Measurements from ENCODE around the gene TPCN2. TPM values are rescaled to one million over a fixed set of nuclear protein-coding genes. Genes with fewer than 3 reads are reported as not detected.

The TPCN2 gene
- total and polyA plus RNA-seq, 9 of the 15 experiments (the other 6 are each of a cell fraction or from before 2014, with no cell fraction given), result 0.66 to 10.2 (median 4.6) TPM

GRCh38 chr11:69003866-69004367 is 44.8 kb upstream of the TPCN2 start:
- Histone ChIP-seq H3K9me1 (ENCODE audit: control insufficient read depth, insufficient read depth, low read length) (peaks cover 3% of the 10 kb centered on the region), H3K27ac (ENCODE audit: extremely low read depth, low read depth, low read length) (no peak overlapping the region), H3K9me3 (replicated peaks; ENCODE audit: control insufficient read depth, insufficient read depth, low read depth, low read length) (no peaks in the 10 kb centered on the region), H3K27me3 (ENCODE audit: control insufficient read depth in 2 of 2, insufficient read depth in 2 of 2, low read length in 2 of 2) (peaks cover 80 to 98% of the 10 kb centered on the region in 2 experiments), H3K4me1 (replicated peaks in 1 of 2; ENCODE audit: control insufficient read depth in 2 of 2, insufficient read depth in 2 of 2, low read length in 2 of 2) (peaks cover 0 to 21% of the 10 kb centered on the region in 2 experiments; a peak in 2 of 5 replicates), H3K4me2 (ENCODE audit: insufficient read depth, low read length) (no peak overlapping the region), H3K9ac (ENCODE audit: insufficient read depth in 1 of 2, low read depth in 2 of 2, low read length in 2 of 2) (peak overlapping the region in 1 of 2 experiments; percentile 26; a peak in 1 of 4 replicates), H3K4me3 (no peak overlapping the region), H3K36me3 (ENCODE audit: control insufficient read depth, insufficient read depth, low read length) (no peaks in the 10 kb centered on the region), H2AFZ (ENCODE audit: low read depth, low read length) (no peak overlapping the region), H4K20me1 (replicated peaks; ENCODE audit: control insufficient read depth, insufficient read depth, low read length) (peaks cover 10% of the 10 kb centered on the region), H3K79me2 (ENCODE audit: control insufficient read depth, insufficient read depth, low read length) (no peaks in the 10 kb centered on the region)
- TF ChIP-seq LCOR (CRISPR knock-in tag; IDR thresholded peaks at IDR 0.05) (no peak), MEIS2 (IDR thresholded peaks at IDR 0.05; ENCODE audit: partially characterized antibody) (no peak), E2F5 (CRISPR knock-in tag; IDR thresholded peaks at IDR 0.05) (no peak), CLOCK (CRISPR knock-in tag; IDR thresholded peaks at IDR 0.05; ENCODE audit: borderline replicate concordance) (no peak), PRPF4 (IDR thresholded peaks at IDR 0.05; ENCODE audit: insufficient read depth, low read depth, low read length, poor library complexity, severe bottlenecking) (no peak), ZNF444 (CRISPR knock-in tag; IDR thresholded peaks at IDR 0.05) (no peak), ARID1B (IDR thresholded peaks at IDR 0.05) (no peak), HMBOX1 (IDR thresholded peaks at IDR 0.05) (no peak), THRAP3 (IDR thresholded peaks at IDR 0.05; ENCODE audit: borderline replicate concordance) (no peak), ZNF668 (CRISPR knock-in tag; IDR thresholded peaks at IDR 0.05) (no peak), HCFC1 (IDR thresholded peaks at IDR 0.05; ENCODE audit: low read depth, low read length) (no peak), PHB (CRISPR knock-in tag; IDR thresholded peaks at IDR 0.05) (no peak), MIER1 (IDR thresholded peaks at IDR 0.05; ENCODE audit: low read depth) (no peak), FOS (IDR thresholded peaks at IDR 0.05; ENCODE audit: extremely low read depth, insufficient read length) (no peak), MEF2D (tag; conservative IDR thresholded peaks at IDR 0.05; ENCODE audit: low read depth) (no peak)
- TF ChIP-seq, protein P1, sequence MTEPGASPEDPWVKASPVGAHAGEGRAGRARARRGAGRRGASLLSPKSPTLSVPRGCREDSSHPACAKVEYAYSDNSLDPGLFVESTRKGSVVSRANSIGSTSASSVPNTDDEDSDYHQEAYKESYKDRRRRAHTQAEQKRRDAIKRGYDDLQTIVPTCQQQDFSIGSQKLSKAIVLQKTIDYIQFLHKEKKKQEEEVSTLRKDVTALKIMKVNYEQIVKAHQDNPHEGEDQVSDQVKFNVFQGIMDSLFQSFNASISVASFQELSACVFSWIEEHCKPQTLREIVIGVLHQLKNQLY (CRISPR knock-in tag; conservative IDR thresholded peaks at IDR 0.05), result no peak
- TF ChIP-seq, protein P2, sequence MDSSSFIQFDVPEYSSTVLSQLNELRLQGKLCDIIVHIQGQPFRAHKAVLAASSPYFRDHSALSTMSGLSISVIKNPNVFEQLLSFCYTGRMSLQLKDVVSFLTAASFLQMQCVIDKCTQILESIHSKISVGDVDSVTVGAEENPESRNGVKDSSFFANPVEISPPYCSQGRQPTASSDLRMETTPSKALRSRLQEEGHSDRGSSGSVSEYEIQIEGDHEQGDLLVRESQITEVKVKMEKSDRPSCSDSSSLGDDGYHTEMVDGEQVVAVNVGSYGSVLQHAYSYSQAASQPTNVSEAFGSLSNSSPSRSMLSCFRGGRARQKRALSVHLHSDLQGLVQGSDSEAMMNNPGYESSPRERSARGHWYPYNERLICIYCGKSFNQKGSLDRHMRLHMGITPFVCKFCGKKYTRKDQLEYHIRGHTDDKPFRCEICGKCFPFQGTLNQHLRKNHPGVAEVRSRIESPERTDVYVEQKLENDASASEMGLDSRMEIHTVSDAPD (CRISPR knock-in tag; IDR thresholded peaks at IDR 0.05), result no peak
- intact Hi-C loops (cut with micrococcal nuclease), result no loop called here
- in situ Hi-C loops (cut with MboI), result no loop called here
- ChIA-PET POLR2A (no interaction called here), CTCF (ENCODE audit: low intra/inter-chr PET ratio) (no interaction called here)
- ATAC-seq, result no peak
- 0% methylated on average over 19 of the region's 20 CpGs for WGBS (ENCODE audit: insufficient coverage, low coverage, missing lambda C conversion rate)
- no peak for FAIRE-seq
- no TSS peak for BruUV-seq (replicated peaks)
- no peak for DNase-seq (ENCODE audit: extremely low read depth in 1 of 4, low spot score in 3 of 4)

All from K562 (cell line).